GM12875 (cell line): ENCODE measurements around the gene AQP2.

Experiments used
- H3K4me3 ChIP-seq: one replicate; pipeline ENCODE4 v1.5.1; 2011; ENCODE audit warnings: low read depth, low read length, control low read depth
- CTCF ChIP-seq: IDR thresholded peaks from 2 replicates; pipeline ENCODE4 v1.5.1; 2011; ENCODE audit warnings: low read depth, mild to moderate bottlenecking, control low read depth, inconsistent platforms, low read length, moderate library complexity, borderline replicate concordance; ENCODE audit not compliant: insufficient read depth

Gene AQP2

DNA sequence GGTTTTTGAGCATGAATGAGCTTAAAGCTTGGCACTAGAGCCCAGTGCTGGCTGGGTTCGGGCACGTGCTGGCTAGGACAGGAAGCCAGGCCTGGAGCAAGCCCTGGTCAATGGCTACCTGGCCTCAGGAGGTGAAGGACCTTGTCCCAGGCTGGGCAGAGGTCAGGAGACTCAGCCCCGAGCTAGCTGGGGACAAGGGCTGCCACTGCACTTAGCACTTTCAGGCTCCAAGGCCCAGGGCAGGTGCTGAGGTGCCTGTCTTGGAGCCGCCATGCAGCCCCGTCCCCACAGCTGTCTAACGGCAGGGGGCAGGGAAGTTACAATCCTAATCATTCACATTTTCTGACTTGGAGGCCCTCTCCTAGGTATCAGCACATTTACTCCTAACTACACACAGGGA is 17.9 kb downstream of the AQP2 start:
- H3K4me3 ChIP-seq = no peak overlapping the region
- TF ChIP-seq CTCF = no peak

DNA sequence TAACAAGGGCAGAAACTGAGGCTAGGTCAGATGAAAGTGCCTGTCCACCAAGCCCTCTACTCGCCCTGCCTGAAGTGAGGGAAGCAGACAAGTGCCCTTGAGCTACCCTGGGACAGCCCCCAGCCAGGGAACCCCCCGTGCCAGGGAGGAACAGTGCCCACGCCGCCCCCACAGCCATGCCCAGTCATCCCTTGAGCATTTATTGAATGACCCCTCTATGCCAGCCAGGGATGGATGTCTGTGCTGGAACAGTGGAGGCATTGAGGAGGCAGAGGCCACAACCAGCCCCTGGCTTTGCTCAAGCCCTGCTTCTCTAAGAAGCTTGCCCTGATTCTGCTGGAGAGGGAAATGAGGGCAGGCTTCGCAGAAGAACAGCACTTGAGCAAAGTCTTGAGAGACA is 18.5 kb downstream of the AQP2 start:
- no peak for TF ChIP-seq CTCF
- H3K4me3 ChIP-seq = no peak overlapping the region

DNA sequence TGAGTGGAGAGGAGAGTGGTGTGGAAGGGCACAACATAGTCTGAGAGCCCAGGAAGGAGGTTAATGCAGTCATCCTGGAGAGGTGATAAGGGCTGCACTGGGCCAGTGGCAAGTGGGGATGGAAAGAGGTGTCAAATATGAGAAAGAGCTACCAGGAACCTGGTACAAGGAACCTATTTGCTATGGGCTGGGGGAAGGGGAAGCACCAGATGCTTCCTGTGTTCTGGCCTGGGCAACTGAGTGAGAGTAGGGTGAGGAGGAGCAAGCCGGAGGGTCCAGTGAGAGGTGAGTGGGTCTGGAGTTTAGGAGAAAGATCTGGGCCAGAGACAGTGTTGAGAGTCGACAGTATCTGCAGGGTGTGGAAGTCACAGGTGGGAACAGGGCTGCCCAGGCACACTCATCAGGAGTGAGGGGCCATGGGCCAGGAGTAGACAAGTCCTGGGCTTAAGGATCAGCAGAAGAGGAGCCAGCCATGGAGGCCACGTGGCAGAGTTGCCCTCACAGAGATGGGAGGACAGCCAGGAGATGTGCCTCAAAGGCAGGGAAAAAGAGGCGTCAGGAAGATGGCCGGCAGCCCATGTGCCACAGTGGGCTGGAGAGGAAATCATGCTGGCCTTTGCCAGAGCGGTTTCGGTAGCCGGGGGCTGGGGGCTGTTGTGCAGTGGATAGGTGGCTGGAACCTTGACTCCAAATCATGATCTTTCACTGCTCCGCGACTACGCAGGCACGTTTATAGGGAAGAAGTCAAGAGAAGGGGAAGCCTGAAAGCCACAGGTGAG is 19.3 kb downstream of the AQP2 start:
- TF ChIP-seq CTCF = no peak
- H3K4me3 ChIP-seq = no peak overlapping the region

GRCh38 chr12:49970658-49971057 is 20.1 kb downstream of the AQP2 start:
- no peak for TF ChIP-seq CTCF
- H3K4me3 ChIP-seq = no peak overlapping the region

DNA sequence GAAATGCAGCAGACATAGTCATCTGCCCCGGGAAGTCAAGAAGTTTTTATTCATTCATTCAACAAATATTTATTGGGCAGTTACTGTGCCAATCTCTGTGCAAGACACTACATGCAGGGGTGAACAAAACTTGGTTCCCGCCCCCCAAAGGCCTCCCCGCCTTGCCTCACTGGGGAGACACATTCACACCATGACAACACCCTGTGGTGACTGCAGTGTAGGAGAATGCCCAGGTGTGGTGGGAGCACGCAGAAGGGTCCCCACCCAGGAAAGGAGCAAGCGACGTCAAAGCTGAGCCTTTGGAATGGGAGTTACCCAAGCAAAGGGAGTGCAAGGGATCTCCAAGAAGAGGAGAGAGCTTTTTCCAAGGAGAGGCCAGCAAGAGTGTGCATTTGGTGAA is 20.6 kb downstream of the AQP2 start:
- no peak for TF ChIP-seq CTCF
- H3K4me3 ChIP-seq = no peak overlapping the region

GRCh38 chr12:49972129-49972528 is 21.6 kb downstream of the AQP2 start:
- no peak for TF ChIP-seq CTCF
- no peak overlapping the region for H3K4me3 ChIP-seq

- H3K4me3 ChIP-seq = no peak within 1 kb of the TSS
- TF ChIP-seq CTCF = no peak
Measured at GRCh38 chr12:49972641-49973360, 22.3 kb downstream of the AQP2 start, which contains the start of gene AQP6. Gene AQP6 (plus strand): TSS chr12:49972947. CDS start chr12:49973174, 227 bp downstream.
